Measurements from ENCODE around the gene RAPGEF1. TPM values are rescaled to one million over a fixed set of nuclear protein-coding genes. Genes with fewer than 3 reads are reported as not detected.

RAPGEF1 gene
- total RNA-seq, 4 donors from 2014 or later, result 43.0 to 58.3 (median 51.7) TPM

GRCh38 chr9:131624636-131625507 is 115.0 kb downstream of the RAPGEF1 start:
- no peak for TF ChIP-seq POLR2A (IDR thresholded peaks at IDR 0.05)
- TF ChIP-seq POLR2AphosphoS5 (IDR thresholded peaks at IDR 0.05), result no peak
- TF ChIP-seq CTCF (IDR thresholded peaks at IDR 0.05), result no peak
- TF ChIP-seq EP300 (IDR thresholded peaks at IDR 0.05), result no peak
- no peaks in the 10 kb centered on the region for H3K27me3 ChIP-seq
- no peak for DNase-seq (ENCODE audit: low spot score in 2 of 2)
- WGBS, result 66% methylated on average over 13 of the region's 13 CpGs
- peaks cover 72% of the 10 kb centered on the region for H3K36me3 ChIP-seq
- H3K4me1 ChIP-seq, result peaks cover 14% of the 10 kb centered on the region
- H3K27ac ChIP-seq, result peak overlapping the region; percentile 49
- H3K9me3 ChIP-seq, result no peaks in the 10 kb centered on the region
- no peak overlapping the region for H3K4me3 ChIP-seq

DNA sequence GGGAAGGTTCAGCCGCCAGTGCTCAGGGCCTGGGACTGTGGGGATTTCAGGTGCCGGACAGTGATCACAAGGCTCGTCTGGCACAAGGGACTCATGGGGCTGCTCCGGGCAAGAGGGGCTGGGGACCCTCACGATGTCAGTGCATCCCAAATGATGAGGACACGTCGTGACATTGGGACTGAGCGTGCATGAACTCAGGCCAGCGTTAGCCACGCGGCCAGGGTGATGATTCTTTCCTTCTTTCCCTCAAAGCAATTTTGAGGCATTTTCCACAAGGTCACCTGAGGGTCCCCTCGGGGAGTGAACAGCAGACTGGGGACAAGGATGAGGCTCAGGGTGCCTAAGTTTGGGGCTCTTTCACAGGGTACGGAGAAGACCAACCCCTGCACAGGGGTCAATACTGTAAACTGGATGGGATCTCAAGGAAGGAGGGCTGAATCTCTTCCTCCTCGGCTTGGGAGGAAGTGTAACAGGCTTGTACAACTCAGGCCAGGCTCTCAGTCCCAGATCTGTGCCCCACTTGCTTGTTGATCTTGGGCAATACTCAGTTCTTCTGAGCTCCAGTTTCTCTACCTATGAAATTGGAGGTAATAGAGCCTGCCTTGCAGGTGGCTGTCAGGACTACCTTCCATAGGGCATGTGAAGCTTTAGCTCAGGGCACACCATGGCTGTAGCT is 116.1 kb downstream of the RAPGEF1 start:
- TF ChIP-seq POLR2AphosphoS5 (IDR thresholded peaks at IDR 0.05) (no peak), EP300 (IDR thresholded peaks at IDR 0.05) (no peak), CTCF (IDR thresholded peaks at IDR 0.05) (no peak), POLR2A (IDR thresholded peaks at IDR 0.05) (no peak)
- WGBS, result 90% methylated on average over 13 of the region's 14 CpGs
- H3K36me3 ChIP-seq, result peaks cover 81% of the 10 kb centered on the region

GRCh38 chr9:131622523-131622922 is 117.4 kb downstream of the RAPGEF1 start:
- TF ChIP-seq EP300 (IDR thresholded peaks at IDR 0.05) (no peak), POLR2A (IDR thresholded peaks at IDR 0.05) (no peak)
- WGBS, result 81% methylated on average over 4 of the region's 4 CpGs
- DNase-seq (ENCODE audit: low spot score in 2 of 2), result no peak
- H3K9me3 ChIP-seq, result no peaks in the 10 kb centered on the region
- peaks cover 72% of the 10 kb centered on the region for H3K36me3 ChIP-seq
- no peak overlapping the region for H3K27ac ChIP-seq
- H3K27me3 ChIP-seq, result no peaks in the 10 kb centered on the region
- H3K4me1 ChIP-seq, result peaks cover 21% of the 10 kb centered on the region
- H3K4me3 ChIP-seq, result no peak overlapping the region

More for the DNA sequence above, 116.1 kb downstream of the RAPGEF1 start:
- Histone ChIP-seq H3K4me1 (peaks cover 14% of the 10 kb centered on the region), H3K9me3 (no peaks in the 10 kb centered on the region), H3K27me3 (no peaks in the 10 kb centered on the region), H3K27ac (no peak overlapping the region), H3K4me3 (no peak overlapping the region)
- DNase-seq (ENCODE audit: low spot score in 2 of 2), result no peak

DNA sequence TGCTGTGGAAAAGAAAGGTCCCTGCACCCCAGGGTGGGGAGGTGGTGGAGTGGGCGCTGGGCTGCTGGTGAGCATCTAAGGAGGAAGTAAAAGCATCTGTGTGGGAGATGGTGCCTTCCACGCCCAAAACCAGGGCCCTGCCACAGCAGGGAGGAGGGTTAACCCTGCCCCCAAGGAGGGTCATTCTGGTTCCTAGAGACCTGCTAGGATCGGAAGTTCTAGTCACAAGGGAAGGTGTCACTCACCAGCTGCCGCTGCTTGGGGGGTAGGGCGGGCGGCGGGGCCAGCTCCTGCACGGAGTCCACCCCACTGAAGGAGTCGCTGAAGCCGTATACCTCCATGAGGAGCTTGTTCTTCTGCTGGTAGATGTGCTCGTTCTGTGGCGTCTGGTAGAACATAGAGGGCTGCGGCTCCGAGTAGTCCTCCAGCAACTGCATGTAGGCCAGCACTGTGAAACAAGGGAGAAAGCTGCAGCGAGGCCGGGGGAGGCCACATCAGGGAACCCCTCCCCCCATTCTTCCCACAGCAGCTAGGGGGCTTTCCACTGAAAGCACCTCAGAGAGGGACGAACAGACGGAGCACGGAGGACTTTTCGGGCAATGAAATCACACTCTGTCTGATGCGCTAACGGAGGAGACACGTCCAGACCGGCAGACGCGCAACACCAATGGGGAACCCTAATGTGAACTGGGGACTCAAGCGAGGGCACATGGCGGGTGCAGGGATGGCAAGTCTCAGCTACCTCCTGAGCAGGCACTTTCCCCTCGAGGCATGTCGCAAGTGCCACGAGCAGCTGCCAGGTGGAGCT is 118.1 kb downstream of the RAPGEF1 start:
- Histone ChIP-seq H3K27me3 (no peaks in the 10 kb centered on the region), H3K4me1 (peaks cover 21% of the 10 kb centered on the region), H3K27ac (no peak overlapping the region), H3K36me3 (peaks cover 69% of the 10 kb centered on the region), H3K9me3 (no peaks in the 10 kb centered on the region), H3K4me3 (no peak overlapping the region)
- no peak for DNase-seq (ENCODE audit: low spot score in 2 of 2)
- TF ChIP-seq CTCF (IDR thresholded peaks at IDR 0.05) (no peak), EP300 (IDR thresholded peaks at IDR 0.05) (no peak), POLR2AphosphoS5 (IDR thresholded peaks at IDR 0.05) (no peak), POLR2A (IDR thresholded peaks at IDR 0.05) (no peak)
- WGBS, result 68% methylated on average over 23 of the region's 31 CpGs

DNA sequence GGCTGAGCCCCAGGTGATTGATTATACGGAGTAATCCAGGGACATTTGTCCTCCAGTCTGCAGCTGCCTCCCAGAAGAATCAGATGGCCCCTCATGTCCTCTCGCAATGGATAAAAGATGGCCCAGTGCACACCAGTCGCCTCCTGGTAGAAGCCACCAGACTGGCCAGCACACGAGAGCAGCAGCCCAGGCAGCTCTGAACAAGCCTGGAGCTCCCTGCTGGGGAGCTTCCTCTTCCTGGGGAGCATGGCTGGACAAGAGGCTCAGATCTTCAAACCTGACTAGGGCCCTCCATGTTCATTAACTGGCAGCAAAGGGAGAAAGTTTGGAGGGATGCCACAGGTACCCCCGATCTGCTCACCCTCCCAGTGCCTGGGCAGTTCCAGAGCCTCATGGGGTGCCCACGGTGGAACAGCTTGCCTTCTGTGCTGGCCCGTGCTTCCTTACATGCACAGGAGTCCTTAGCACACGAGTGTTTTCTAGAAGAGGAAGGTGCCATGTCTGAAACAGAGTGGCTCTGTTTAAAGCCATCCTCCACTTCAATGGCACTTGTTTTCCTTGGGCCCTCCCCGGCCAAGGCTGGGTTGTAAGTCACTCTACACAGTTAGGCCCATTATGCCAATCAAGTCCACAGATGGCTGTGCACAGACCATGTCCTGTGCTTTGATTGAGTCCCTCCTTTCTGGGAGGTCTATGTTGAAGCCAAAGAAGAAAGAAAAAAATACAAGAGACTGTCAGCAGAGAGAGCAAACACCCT is 118.9 kb downstream of the RAPGEF1 start:
- H3K27ac ChIP-seq, result no peak overlapping the region
- TF ChIP-seq POLR2AphosphoS5 (IDR thresholded peaks at IDR 0.05) (no peak), EP300 (IDR thresholded peaks at IDR 0.05) (no peak), POLR2A (IDR thresholded peaks at IDR 0.05) (no peak), CTCF (IDR thresholded peaks at IDR 0.05) (no peak)

More for the DNA sequence above, 118.9 kb downstream of the RAPGEF1 start:
- Histone ChIP-seq H3K27me3 (no peaks in the 10 kb centered on the region), H3K9me3 (no peaks in the 10 kb centered on the region), H3K4me1 (peaks cover 21% of the 10 kb centered on the region), H3K36me3 (peaks cover 69% of the 10 kb centered on the region), H3K4me3 (no peak overlapping the region)
- WGBS, result 88% methylated on average over 4 of the region's 9 CpGs
- DNase-seq (ENCODE audit: low spot score in 2 of 2), result no peak
